Omental fat pad (tissue), 4 donors: ENCODE measurements around the gene NHLRC4. TPM values are rescaled to one million over a fixed set of nuclear protein-coding genes. Genes with fewer than 3 reads are reported as not detected.

ENCODE experiments used
- ATAC-seq: fragments of 150-250 bp; one replicate; pipeline ENCODE4 v1.9.1; 2016; ENCODE audit warnings: mild to moderate bottlenecking, moderate library complexity; ENCODE audit not compliant: low FRiP score
- DNase-seq: peaks from one replicate; pipeline ENCODE4 v3.0.0-alpha.2; 2019; ENCODE audit warnings: low spot score
- CTCF ChIP-seq, 3 donors: fragments of 450-650 bp; IDR thresholded peaks; one replicate each; pipeline ENCODE4 v1.5.1; 2016 to 2017; ENCODE audit warnings: antibody characterized with exemption in 3 of 3, mild to moderate bottlenecking in 3 of 3, moderate library complexity in 2 of 3
- total RNA-seq, 4 donors: library from RNA; depleted of rRNA; stranded (reverse); fragments of >200 nt; gene quantifications; one replicate each; pipeline ENCODE4 v1.1.0, GENCODE V29; 2016

Gene NHLRC4
- total RNA-seq, 4 donors from 2014 or later = 0.24 to 5.5 (median 1.2) TPM

- ATAC-seq (no peak), DNase-seq (no peak)
- TF ChIP-seq CTCF (IDR thresholded peaks at IDR 0.05) = no peak
These were observed 32.3 kb downstream of the NHLRC4 start for GRCh38 chr16:598823-599739.

- TF ChIP-seq CTCF (IDR thresholded peaks at IDR 0.05) = no peak
- DNase-seq = no peak
- ATAC-seq = no peak
These were observed 34.0 kb downstream of the NHLRC4 start for GRCh38 chr16:600781-601180.

GRCh38 chr16:603933-604332, 37.1 kb downstream of the NHLRC4 start:
- no peak for TF ChIP-seq CTCF (IDR thresholded peaks at IDR 0.05)
- ATAC-seq (no peak), DNase-seq (no peak)

- ATAC-seq (no peak), DNase-seq (no peak)
- no peak for TF ChIP-seq CTCF (IDR thresholded peaks at IDR 0.05)
These were observed 40.0 kb downstream of the NHLRC4 start for GRCh38 chr16:606656-607307.

- no peak for ATAC-seq
- no peak for DNase-seq
- TF ChIP-seq CTCF (IDR thresholded peaks at IDR 0.05) = no peak
These were observed 41.2 kb downstream of the NHLRC4 start for GRCh38 chr16:608019-608418.

GRCh38 chr16:609316-609715, 42.5 kb downstream of the NHLRC4 start:
- no peak for ATAC-seq
- no peak for TF ChIP-seq CTCF (IDR thresholded peaks at IDR 0.05)
- no peak for DNase-seq
